ENCODE data around the gene PHAX. TPM values are rescaled to one million over a fixed set of nuclear protein-coding genes. Genes with fewer than 3 reads are reported as not detected.

PHAX gene
- total and polyA plus RNA-seq, 2 donors (not counting 1 experiment from before 2014, with no cell fraction given) = 54.5 to 103 TPM

- no peak overlapping the region for H3K27ac ChIP-seq (ENCODE audit: insufficient read depth, low read length)
- DNase-seq (ENCODE audit: low read depth in 2 of 2) = no peak
- no peak overlapping the region for H3K4me2 ChIP-seq (ENCODE audit: extremely low read depth, insufficient read depth, low read length)
- no peaks in the 10 kb centered on the region for H4K20me1 ChIP-seq (ENCODE audit: control insufficient read depth, extremely low read depth, insufficient read depth, low read length)
- peaks cover 52% of the 10 kb centered on the region for H3K79me2 ChIP-seq (ENCODE audit: control insufficient read depth, insufficient read depth, low read length)
- H3K9ac ChIP-seq (ENCODE audit: insufficient read depth, low read length) = no peak overlapping the region
- no peak overlapping the region for H2AFZ ChIP-seq (ENCODE audit: low read length)
- no peaks in the 10 kb centered on the region for H3K9me3 ChIP-seq (ENCODE audit: control insufficient read depth, insufficient read depth, low read depth, low read length)
- no peak for TF ChIP-seq EZH2 (IDR thresholded peaks at IDR 0.05; ENCODE audit: low read length, missing control alignments)
- TF ChIP-seq CTCF (conservative IDR thresholded peaks at IDR 0.05 in 1 of 2, IDR thresholded peaks at IDR 0.05 in 1 of 2; ENCODE audit: low read depth in 1 of 2, low read length in 2 of 2) = no peak
- H3K4me3 ChIP-seq (replicated peaks in 1 of 4; ENCODE audit: control extremely low read depth in 1 of 4, insufficient read depth in 1 of 4, low read depth in 3 of 4, low read length in 4 of 4) = no peak overlapping the region
- H3K27me3 ChIP-seq (ENCODE audit: control insufficient read depth, insufficient read depth, low read length) = no peaks in the 10 kb centered on the region
- H3K36me3 ChIP-seq (ENCODE audit: control insufficient read depth, insufficient read depth, low read length) = peaks cover 7% of the 10 kb centered on the region
- H3K4me1 ChIP-seq (ENCODE audit: control insufficient read depth, extremely low read depth, insufficient read depth, low read length) = no peaks in the 10 kb centered on the region
Observed at GRCh38 chr5:126610160-126610559, 9.4 kb downstream of the PHAX start.

- TF ChIP-seq EZH2 (IDR thresholded peaks at IDR 0.05; ENCODE audit: low read length, missing control alignments) = no peak
- no peak for TF ChIP-seq CTCF (conservative IDR thresholded peaks at IDR 0.05 in 1 of 2, IDR thresholded peaks at IDR 0.05 in 1 of 2; ENCODE audit: low read depth in 1 of 2, low read length in 2 of 2)
- Histone ChIP-seq H4K20me1 (ENCODE audit: control insufficient read depth, extremely low read depth, insufficient read depth, low read length) (no peaks in the 10 kb centered on the region), H3K36me3 (ENCODE audit: control insufficient read depth, insufficient read depth, low read length) (peaks cover 7% of the 10 kb centered on the region), H3K79me2 (ENCODE audit: control insufficient read depth, insufficient read depth, low read length) (peaks cover 51% of the 10 kb centered on the region), H3K4me3 (replicated peaks in 1 of 4; ENCODE audit: control extremely low read depth in 1 of 4, insufficient read depth in 1 of 4, low read depth in 3 of 4, low read length in 4 of 4) (no peak overlapping the region), H3K4me1 (ENCODE audit: control insufficient read depth, extremely low read depth, insufficient read depth, low read length) (no peaks in the 10 kb centered on the region), H3K4me2 (ENCODE audit: extremely low read depth, insufficient read depth, low read length) (no peak overlapping the region), H3K9ac (ENCODE audit: insufficient read depth, low read length) (no peak overlapping the region), H2AFZ (ENCODE audit: low read length) (no peak overlapping the region), H3K9me3 (ENCODE audit: control insufficient read depth, insufficient read depth, low read depth, low read length) (no peaks in the 10 kb centered on the region), H3K27me3 (ENCODE audit: control insufficient read depth, insufficient read depth, low read length) (no peaks in the 10 kb centered on the region), H3K27ac (ENCODE audit: insufficient read depth, low read length) (no peak overlapping the region)
- no peak for DNase-seq (ENCODE audit: low read depth in 2 of 2)
Observed at GRCh38 chr5:126610616-126611015, 9.9 kb downstream of the PHAX start.

GRCh38 chr5:126613941-126614592 is 13.3 kb downstream of the PHAX start:
- Histone ChIP-seq H3K27ac (ENCODE audit: insufficient read depth, low read length) (no peak overlapping the region), H3K27me3 (ENCODE audit: control insufficient read depth, insufficient read depth, low read length) (no peaks in the 10 kb centered on the region), H3K9ac (ENCODE audit: insufficient read depth, low read length) (no peak overlapping the region), H3K4me3 (replicated peaks in 1 of 4; ENCODE audit: control extremely low read depth in 1 of 4, insufficient read depth in 1 of 4, low read depth in 3 of 4, low read length in 4 of 4) (no peak overlapping the region), H3K36me3 (ENCODE audit: control insufficient read depth, insufficient read depth, low read length) (peaks cover 12% of the 10 kb centered on the region), H2AFZ (ENCODE audit: low read length) (no peak overlapping the region), H3K4me1 (ENCODE audit: control insufficient read depth, extremely low read depth, insufficient read depth, low read length) (no peaks in the 10 kb centered on the region), H3K79me2 (ENCODE audit: control insufficient read depth, insufficient read depth, low read length) (peaks cover 33% of the 10 kb centered on the region), H4K20me1 (ENCODE audit: control insufficient read depth, extremely low read depth, insufficient read depth, low read length) (no peaks in the 10 kb centered on the region), H3K4me2 (ENCODE audit: extremely low read depth, insufficient read depth, low read length) (no peak overlapping the region), H3K9me3 (ENCODE audit: control insufficient read depth, insufficient read depth, low read depth, low read length) (no peaks in the 10 kb centered on the region)
- DNase-seq (ENCODE audit: low read depth in 2 of 2) = no peak
- no peak for TF ChIP-seq CTCF (conservative IDR thresholded peaks at IDR 0.05 in 1 of 2, IDR thresholded peaks at IDR 0.05 in 1 of 2; ENCODE audit: low read depth in 1 of 2, low read length in 2 of 2)
- TF ChIP-seq EZH2 (IDR thresholded peaks at IDR 0.05; ENCODE audit: low read length, missing control alignments) = no peak

Data from fibroblast of lung (primary cell).